Effector memory CD8-positive, alpha-beta T cell (primary cell): Measurements from ENCODE around the gene BAIAP2.

Experiments used
- ATAC-seq: fragments of 150-1000 bp; cut with Tn5 transposase; replicated peaks from 2 replicates; pipeline ENCODE4 v1.10.0; 2021; ENCODE audit warnings: mild to moderate bottlenecking, moderate library complexity
- DNase-seq, 3 experiments: peaks; one replicate each; pipeline ENCODE4 v3.0.0; 2021
- H3K27ac Mint-ChIP-seq, 2 donors: one replicate each; pipeline ENCODE4 v1.8.0; 2022; ENCODE audit warnings: mild to moderate bottlenecking in 2 of 2, mixed read lengths in 2 of 2, moderate library complexity in 2 of 2
- H3K27me3 Mint-ChIP-seq, 2 donors: one replicate each; pipeline ENCODE4 v1.8.0; 2022; ENCODE audit warnings: mixed read lengths in 2 of 2
- H3K36me3 Mint-ChIP-seq: one replicate; pipeline ENCODE4 v1.8.0; 2022; ENCODE audit warnings: mild to moderate bottlenecking, moderate library complexity, mixed read lengths; ENCODE audit not compliant: insufficient read depth
- H3K4me1 Mint-ChIP-seq, 2 donors: one replicate each; pipeline ENCODE4 v1.8.0; 2022; ENCODE audit warnings: low read depth in 2 of 2, mixed read lengths in 2 of 2
- H3K4me3 Mint-ChIP-seq, 2 donors: one replicate each; pipeline ENCODE4 v1.8.0; 2022; ENCODE audit warnings: mild to moderate bottlenecking in 2 of 2, mixed read lengths in 2 of 2, moderate library complexity in 2 of 2
- H3K9me3 Mint-ChIP-seq, 2 donors: one replicate each; pipeline ENCODE4 v1.8.0; 2022; ENCODE audit warnings: mixed read lengths in 2 of 2

The BAIAP2 gene

DNA sequence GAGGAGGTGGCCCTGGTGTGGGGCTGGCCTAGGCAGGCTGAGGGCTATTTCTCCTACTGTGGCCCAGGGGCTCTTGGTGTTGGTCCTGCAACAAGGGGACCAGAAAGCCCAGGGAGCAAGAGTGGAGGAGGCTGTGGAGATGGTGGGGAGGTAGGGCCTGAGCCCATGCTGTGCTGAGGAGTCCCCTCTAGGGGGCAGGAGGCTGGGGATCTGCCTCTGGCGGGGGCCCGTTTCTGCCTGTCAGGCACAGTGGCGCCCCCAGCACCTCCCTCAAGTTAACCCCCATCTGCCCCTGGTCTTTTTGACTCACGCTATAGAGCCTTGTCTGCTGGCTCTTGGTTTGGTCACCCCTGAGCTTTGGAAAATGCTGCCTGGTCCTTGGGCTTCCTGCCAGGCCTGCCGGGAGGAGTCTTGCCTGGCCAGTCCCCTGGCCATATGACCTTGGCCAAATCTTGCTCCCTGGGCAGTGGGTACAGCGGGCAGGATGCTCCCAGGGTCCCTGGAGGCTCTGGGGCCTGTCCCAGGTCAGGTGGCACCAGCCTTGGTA is 5.9 kb downstream of the BAIAP2 start:
- Mint-ChIP-seq H3K9me3 (no peaks in the 10 kb centered on the region), H3K27me3 (peaks cover 0 to 8% of the 10 kb centered on the region in 2 donors), H3K27ac (peak overlapping the region in 1 of 2 donors; percentile 55), H3K36me3 (peaks cover 23% of the 10 kb centered on the region), H3K4me3 (no peak overlapping the region), H3K4me1 (peaks cover 0 to 11% of the 10 kb centered on the region in 2 donors)
- ATAC-seq (peak; percentile 62), DNase-seq (no peak)

DNA sequence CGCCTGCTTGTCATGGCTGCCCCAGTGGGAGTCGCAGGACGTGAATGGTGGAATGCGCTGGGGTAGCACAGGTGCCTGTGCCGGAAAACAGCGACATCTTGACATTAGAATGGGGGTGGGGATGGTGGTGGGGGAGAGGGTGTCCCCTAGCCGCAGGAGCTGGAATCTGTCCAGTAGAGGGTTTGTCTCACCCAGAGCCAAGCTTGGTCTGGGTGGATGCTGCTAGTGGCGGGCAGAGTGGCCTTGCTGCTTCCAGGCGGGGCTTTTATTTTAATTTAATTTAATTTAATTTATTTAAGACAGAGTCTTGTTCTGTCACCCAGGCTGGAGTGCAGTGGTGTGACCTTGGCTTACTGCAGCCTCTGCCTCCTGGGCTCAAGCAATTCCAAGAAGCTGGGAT is 7.7 kb downstream of the BAIAP2 start:
- no peak overlapping the region for H3K4me3 Mint-ChIP-seq
- DNase-seq (no peak), ATAC-seq (no peak)
- H3K27me3 Mint-ChIP-seq, result no peaks in the 10 kb centered on the region
- no peaks in the 10 kb centered on the region for H3K9me3 Mint-ChIP-seq
- H3K4me1 Mint-ChIP-seq, result peaks cover 0 to 7% of the 10 kb centered on the region in 2 donors
- peaks cover 21% of the 10 kb centered on the region for H3K36me3 Mint-ChIP-seq
- H3K27ac Mint-ChIP-seq, result no peak overlapping the region

DNA sequence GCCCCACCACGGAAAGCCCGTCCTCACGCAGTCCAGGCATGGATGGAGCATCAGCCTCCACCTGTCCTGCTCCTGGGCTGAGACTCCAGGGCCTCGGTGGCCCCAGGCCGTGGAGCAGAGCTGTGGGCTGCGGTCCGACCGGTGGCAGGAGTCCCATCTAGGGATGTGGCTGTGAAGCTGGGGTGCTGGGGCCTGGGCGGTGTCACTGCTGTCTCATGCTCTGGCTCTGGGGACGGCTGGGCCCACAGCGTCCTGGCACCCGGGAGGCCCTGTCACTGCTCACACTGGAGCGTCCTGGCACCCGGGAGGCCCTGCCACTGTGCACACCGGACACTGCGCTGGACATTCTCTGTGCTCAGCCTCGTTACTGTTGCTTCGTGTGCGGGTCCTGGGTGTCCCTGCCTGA is 8.4 kb downstream of the BAIAP2 start:
- Mint-ChIP-seq H3K36me3 (peaks cover 21% of the 10 kb centered on the region), H3K4me1 (peaks cover 0 to 7% of the 10 kb centered on the region in 2 donors), H3K9me3 (no peaks in the 10 kb centered on the region), H3K4me3 (no peak overlapping the region), H3K27me3 (no peaks in the 10 kb centered on the region), H3K27ac (no peak overlapping the region)
- no peak for DNase-seq
- ATAC-seq, result no peak

DNA sequence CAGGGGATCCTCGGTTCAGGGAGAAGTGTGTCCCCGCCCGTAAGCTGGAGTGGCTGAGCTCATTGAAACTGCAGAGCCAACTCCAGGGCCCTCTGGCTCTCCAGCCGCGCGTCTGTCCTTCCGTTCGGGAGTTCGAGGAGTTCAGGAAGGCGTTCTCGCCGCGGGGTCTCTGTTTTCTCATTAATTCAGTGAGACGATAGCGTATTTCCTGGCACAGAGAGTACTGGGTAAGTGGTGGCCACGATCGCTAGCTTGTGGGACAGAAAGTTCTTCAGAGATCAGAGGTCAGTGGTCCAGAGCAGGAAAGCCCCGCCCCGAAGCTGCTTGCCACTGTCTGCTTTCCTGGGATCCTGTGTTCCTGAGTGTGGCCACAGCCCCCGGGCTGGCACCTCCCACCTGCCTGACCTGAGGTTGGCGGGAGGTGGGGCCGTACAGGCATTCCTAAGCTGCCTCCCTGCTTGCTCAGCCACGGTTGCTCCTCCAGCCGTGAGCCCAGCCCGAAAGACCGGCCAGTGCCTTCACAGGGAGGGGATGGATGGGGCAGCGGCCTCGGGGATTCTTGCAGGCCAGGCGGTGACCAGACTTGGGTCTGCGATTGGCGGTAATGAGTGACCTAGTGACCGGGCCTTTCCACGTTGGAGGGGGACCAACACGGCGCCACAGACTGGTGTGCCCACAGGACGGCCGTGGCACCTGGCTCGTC is 8.9 kb downstream of the BAIAP2 start:
- no peak overlapping the region for H3K27ac Mint-ChIP-seq

DNA sequence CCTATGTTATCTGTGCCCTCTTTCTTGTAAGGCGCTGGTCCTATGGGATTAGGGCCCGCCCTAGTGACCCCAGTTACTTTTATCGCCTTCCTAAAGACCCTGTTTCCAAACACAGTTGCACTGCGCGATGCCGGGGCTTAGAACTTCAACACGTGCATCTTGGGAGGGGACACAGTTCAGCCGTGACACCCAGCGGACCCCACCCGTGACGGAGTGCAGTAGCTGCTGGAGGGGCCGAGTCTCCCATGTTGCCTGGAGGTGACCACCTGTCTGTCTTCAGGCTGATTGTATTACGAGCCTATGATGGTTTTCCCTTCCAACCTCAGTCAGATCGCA is 9.4 kb downstream of the BAIAP2 start:
- peaks cover 28% of the 10 kb centered on the region for H3K36me3 Mint-ChIP-seq
- DNase-seq (no peak), ATAC-seq (no peak)
- H3K4me1 Mint-ChIP-seq, result peaks cover 8 to 16% of the 10 kb centered on the region in 2 donors
- H3K4me3 Mint-ChIP-seq, result no peak overlapping the region
- no peaks in the 10 kb centered on the region for H3K9me3 Mint-ChIP-seq
- no peak overlapping the region for H3K27ac Mint-ChIP-seq
- no peaks in the 10 kb centered on the region for H3K27me3 Mint-ChIP-seq

More for the DNA sequence above, 8.9 kb downstream of the BAIAP2 start:
- Mint-ChIP-seq H3K9me3 (no peaks in the 10 kb centered on the region), H3K4me3 (no peak overlapping the region), H3K36me3 (peaks cover 26% of the 10 kb centered on the region), H3K27me3 (no peaks in the 10 kb centered on the region), H3K4me1 (peaks cover 3 to 11% of the 10 kb centered on the region in 2 donors)
- ATAC-seq, result no peak
- no peak for DNase-seq

DNA sequence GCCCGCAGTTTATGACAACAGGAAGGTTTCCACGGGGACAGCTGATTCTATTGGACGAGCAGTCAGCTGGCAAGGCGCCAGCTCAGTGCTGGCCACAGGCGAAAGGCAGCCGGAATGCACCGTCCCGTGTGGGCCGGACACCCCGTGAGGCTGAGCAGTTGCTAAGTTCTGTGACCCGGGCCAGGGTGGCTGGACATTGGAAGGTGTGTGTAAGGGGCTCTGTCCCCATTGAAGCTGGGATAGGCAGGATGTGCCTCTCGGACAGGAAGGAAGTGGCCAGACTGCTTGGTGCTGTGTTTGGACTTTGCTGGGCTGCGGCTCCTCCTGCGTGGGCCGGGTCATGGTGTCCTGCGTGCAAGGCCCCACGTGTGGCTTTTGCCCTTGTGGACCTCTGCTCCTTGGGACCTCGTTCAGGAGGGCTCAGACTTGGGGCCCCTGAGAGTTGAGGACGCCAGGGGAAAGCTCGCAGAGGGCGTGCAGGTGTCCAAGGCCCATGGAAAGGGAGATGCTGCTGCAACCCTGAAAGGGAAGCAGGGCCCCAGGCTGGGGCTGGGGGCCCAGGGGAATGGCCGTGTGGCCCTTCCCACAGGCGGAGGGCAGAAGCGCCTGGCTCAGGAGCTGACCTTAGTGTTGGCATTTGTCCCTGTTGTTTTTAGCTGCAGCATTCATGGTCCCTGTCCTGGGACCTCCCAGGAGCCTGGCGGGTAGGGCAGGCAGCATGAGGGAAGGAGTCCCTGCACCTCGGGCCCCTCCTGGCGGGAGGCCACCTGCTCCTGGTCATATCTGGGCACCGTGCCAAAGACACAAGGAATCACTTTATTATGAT is 10.0 kb downstream of the BAIAP2 start:
- no peak overlapping the region for H3K27ac Mint-ChIP-seq
- H3K9me3 Mint-ChIP-seq, result no peaks in the 10 kb centered on the region
- ATAC-seq, result no peak
- H3K4me3 Mint-ChIP-seq, result no peak overlapping the region
- H3K27me3 Mint-ChIP-seq, result no peaks in the 10 kb centered on the region
- peaks cover 11 to 17% of the 10 kb centered on the region in 2 donors for H3K4me1 Mint-ChIP-seq
- DNase-seq, result no peak
- peaks cover 28% of the 10 kb centered on the region for H3K36me3 Mint-ChIP-seq

DNA sequence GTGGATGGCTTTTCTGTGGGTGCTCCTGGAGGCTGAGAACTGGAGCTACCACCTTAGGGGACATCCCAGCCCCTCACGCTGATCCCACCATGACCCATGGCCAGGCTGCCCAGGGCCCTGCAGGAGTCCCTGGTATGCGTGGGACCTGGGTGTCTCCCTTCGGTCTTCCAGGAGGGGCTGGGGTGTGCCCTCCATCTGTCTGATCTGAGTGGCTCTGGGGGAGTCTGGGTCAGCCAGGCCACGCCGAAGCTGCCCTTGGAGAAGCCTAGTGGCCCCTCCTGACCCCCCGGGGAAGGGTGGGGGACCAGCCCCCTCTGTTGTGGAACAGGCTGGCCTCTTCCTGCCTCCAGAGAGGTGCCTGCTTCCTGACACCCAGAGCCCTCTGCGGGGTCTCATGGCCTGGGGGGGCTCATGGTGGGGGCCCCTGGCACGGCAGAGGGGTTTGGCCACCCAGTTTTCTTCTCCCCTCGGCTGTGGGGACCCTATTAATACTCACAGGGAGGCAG is 10.7 kb downstream of the BAIAP2 start:
- Mint-ChIP-seq H3K27me3 (no peaks in the 10 kb centered on the region), H3K4me3 (no peak overlapping the region), H3K27ac (no peak overlapping the region), H3K4me1 (peaks cover 11 to 17% of the 10 kb centered on the region in 2 donors), H3K9me3 (no peaks in the 10 kb centered on the region), H3K36me3 (peaks cover 32% of the 10 kb centered on the region)
- DNase-seq (no peak), ATAC-seq (no peak)

DNA sequence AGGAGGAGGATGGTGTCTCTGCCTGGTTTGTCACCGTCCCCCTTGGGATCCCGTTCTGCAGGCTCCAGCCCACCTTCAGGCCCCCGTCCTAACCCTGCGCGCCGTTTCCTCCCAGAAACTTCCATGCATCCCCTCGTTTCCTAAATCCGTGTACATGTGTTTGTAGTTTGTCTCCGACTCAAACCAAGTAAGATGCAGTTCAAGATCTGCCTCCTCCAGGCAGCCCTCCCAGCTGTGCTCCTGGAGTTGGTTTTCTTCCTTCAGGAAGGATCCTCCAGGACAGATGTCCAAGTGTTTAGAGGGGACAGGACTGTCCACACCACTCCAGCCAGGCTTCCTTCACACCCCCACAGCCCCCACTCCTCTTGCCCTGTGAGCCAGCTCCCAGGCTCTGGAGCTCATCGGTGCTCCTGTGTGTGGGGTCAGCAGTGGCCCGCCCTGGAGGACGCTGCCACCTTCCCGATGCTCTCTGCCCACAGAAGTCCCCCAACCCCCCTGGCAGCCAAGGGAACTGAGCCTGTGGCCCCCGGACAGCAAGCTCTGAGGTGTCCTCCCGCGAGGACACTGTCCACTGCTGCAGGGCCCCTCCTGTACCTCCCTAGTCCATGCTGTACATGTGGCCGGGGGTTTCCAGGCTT is 11.3 kb downstream of the BAIAP2 start:
- no peak for ATAC-seq
- no peaks in the 10 kb centered on the region for H3K9me3 Mint-ChIP-seq
- H3K27ac Mint-ChIP-seq, result no peak overlapping the region
- H3K36me3 Mint-ChIP-seq, result peaks cover 31% of the 10 kb centered on the region
- no peaks in the 10 kb centered on the region for H3K27me3 Mint-ChIP-seq
- peaks cover 11 to 21% of the 10 kb centered on the region in 2 donors for H3K4me1 Mint-ChIP-seq
- no peak overlapping the region for H3K4me3 Mint-ChIP-seq
- DNase-seq, result no peak

DNA sequence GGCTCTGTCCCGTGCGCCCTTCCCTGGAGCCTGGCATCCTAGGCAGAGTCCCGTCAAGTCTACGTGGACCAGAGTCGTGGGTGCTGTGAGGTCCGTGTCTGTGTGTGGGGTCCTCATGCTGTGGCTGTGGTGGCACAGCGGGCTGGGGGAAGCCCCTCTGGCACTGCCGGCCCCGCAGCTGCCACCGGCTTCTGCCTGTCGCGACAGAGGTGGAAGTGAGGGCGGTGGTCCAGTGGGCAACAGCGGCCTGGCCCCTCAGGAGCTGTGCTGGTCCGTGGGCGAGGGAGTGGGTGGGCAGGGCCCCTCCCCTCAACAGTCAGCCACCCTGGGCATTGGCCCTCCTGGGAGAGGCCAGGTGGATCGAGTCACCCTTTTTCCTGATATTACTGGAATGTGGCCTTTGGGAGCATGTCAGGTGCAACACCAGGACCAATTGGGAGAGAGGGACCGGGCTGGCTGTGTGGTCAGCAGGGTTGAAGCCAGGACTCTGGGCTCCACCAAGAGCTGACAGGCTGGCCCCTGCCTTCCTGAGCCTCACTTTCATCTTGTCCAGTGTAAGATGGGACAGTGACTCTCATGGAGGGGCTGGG is 11.9 kb downstream of the BAIAP2 start:
- Mint-ChIP-seq H3K27ac (no peak overlapping the region), H3K36me3 (peaks cover 31% of the 10 kb centered on the region), H3K4me3 (no peak overlapping the region), H3K4me1 (peaks cover 11 to 21% of the 10 kb centered on the region in 2 donors), H3K27me3 (no peaks in the 10 kb centered on the region), H3K9me3 (no peaks in the 10 kb centered on the region)
- ATAC-seq (no peak), DNase-seq (no peak)

DNA sequence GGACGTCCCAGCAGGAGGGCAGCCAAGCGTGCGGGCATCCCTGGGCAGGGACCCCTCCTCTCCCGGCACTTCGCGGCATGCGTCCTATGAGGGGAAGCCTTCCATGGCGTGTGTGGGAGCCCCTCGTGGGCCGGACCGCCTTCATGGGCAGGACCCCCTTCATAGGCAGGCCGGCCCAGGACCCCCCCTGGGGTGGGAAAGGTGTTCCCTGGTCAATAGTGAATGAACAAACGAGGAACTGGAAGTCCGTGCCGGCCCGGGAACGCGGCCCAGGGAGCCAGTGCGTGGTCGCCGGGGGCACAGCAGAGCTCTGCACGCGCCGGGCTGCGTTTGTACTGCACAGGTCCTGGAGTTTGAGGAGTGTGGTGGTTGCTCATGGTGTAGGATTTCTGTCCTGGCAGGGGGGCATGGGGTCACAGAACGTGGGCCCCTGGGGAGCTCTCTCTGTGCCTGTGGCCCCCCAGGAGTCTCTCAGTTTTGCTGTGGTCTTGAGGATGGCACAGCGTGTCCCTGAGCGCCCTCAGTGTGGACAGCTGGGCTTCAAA is 13.9 kb downstream of the BAIAP2 start:
- Mint-ChIP-seq H3K27ac (peak overlapping the region; percentile 55 to 72), H3K4me3 (peak overlapping the region; percentile 61 to 70)

DNA sequence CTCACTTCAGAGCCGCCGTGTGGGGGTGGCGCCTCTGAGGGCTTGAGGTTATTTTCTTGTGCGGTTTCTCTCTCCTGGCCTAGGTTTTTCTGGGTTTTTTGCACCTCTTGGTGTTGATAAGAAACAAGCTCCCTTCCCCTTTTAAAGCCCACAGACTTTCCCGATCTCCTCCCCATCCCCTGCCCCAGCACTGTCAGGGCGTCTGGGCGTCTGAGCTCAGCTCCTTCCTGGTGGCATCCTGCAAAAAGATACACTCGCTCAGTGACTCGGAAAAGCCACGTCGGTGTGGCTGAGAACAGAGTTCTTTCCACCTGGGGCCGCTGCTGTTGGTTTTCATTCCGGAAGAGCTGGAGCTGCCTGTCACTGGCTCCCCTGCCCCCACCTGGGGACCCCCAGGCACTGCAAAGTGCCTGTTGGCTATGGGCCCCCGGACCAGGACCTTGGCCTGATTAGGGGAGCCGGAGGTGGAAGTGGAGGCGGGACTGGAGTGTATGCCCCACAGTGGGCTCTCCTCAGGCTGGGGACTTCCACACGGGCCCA is 14.5 kb downstream of the BAIAP2 start:
- H3K27me3 Mint-ChIP-seq, result no peaks in the 10 kb centered on the region
- peaks cover 22% of the 10 kb centered on the region for H3K36me3 Mint-ChIP-seq
- DNase-seq, result no peak
- peaks cover 11 to 18% of the 10 kb centered on the region in 2 donors for H3K4me1 Mint-ChIP-seq
- peak overlapping the region; percentile 61 to 70 for H3K4me3 Mint-ChIP-seq
- H3K9me3 Mint-ChIP-seq, result no peaks in the 10 kb centered on the region
- H3K27ac Mint-ChIP-seq, result peak overlapping the region; percentile 55 to 72
- peak; percentile 65 for ATAC-seq

More for the DNA sequence above, 13.9 kb downstream of the BAIAP2 start:
- Mint-ChIP-seq H3K4me1 (peaks cover 11 to 18% of the 10 kb centered on the region in 2 donors), H3K27me3 (no peaks in the 10 kb centered on the region), H3K36me3 (peaks cover 25% of the 10 kb centered on the region), H3K9me3 (no peaks in the 10 kb centered on the region)
- DNase-seq (no peak), ATAC-seq (peak; percentile 15)

DNA sequence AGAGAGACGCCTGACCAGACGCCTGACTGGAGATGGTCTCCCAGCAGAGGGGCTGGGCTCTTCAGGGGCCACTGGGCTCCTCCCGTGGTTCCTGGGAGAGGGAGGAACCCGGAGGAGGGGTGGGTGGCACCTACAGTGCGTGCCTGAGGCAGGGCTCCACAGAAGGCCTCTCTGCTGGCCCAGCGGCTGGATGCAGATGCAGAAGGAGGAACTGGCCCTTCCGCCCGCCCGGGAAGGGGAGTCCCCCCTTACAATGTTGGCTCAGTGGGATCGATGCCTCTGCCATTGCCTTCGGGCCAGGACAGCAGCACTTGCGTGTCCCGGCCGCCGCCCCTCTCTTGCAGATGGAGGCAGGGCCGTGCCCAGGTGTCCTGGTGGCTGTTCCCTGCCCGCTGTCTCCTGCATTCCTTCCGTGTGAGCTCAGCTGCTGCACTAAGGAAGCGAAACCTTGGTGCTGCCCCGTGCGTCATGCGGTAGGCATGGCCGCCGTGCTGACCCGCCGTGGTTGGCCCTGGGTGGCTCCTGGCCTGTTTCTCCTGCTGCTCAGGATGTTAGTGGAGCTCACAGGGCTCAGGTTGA is 15.1 kb downstream of the BAIAP2 start:
- peak; percentile 14 for ATAC-seq
- H3K4me3 Mint-ChIP-seq, result peak overlapping the region; percentile 61 to 70
- peak overlapping the region in 1 of 2 donors; percentile 72 for H3K27ac Mint-ChIP-seq
- DNase-seq, result no peak
- H3K4me1 Mint-ChIP-seq, result peaks cover 11 to 14% of the 10 kb centered on the region in 2 donors
- no peaks in the 10 kb centered on the region for H3K9me3 Mint-ChIP-seq
- H3K36me3 Mint-ChIP-seq, result peaks cover 18% of the 10 kb centered on the region
- H3K27me3 Mint-ChIP-seq, result no peaks in the 10 kb centered on the region
